Suprapubic skin (tissue), 4 donors: ENCODE results near the gene PDP2. TPM values are rescaled to one million over a fixed set of nuclear protein-coding genes. Genes with fewer than 3 reads are reported as not detected.

Source experiments
- DNase-seq, 2 donors: peaks; one replicate each; pipeline ENCODE4 v3.0.0-alpha.2; 2019; ENCODE audit warnings: low spot score in 2 of 2
- H3K27ac ChIP-seq: fragments of 200-600 bp; sonication (generic); one replicate; pipeline ENCODE4 v1.5.1; 2019
- H3K27me3 ChIP-seq: fragments of 200-600 bp; sonication (generic); one replicate; pipeline ENCODE4 v1.5.1; 2019
- H3K36me3 ChIP-seq: fragments of 200-600 bp; sonication (generic); one replicate; pipeline ENCODE4 v1.5.1; 2019
- H3K4me1 ChIP-seq: fragments of 200-600 bp; sonication (generic); one replicate; pipeline ENCODE4 v1.5.1; 2019
- H3K4me3 ChIP-seq: fragments of 200-600 bp; sonication (generic); one replicate; pipeline ENCODE4 v1.5.1; 2019; ENCODE audit warnings: mild to moderate bottlenecking
- H3K9me3 ChIP-seq: fragments of 200-600 bp; sonication (generic); one replicate; pipeline ENCODE4 v1.5.1; 2019
- CTCF ChIP-seq, 2 donors: fragments of 200-600 bp in 1 of 2; fragments of 450-650 bp in 1 of 2; sonication (generic) in 1 of 2; IDR thresholded peaks; one replicate each; pipeline ENCODE4 v1.5.1; 2016 to 2019; ENCODE audit warnings: antibody characterized with exemption in 2 of 2, mild to moderate bottlenecking in 1 of 2, moderate library complexity in 1 of 2
- EP300 ChIP-seq: sonication (generic); formaldehyde crosslinking; IDR thresholded peaks from one replicate; pipeline ENCODE4 v1.6.1; 2017; ENCODE audit warnings: antibody characterized with exemption
- POLR2A ChIP-seq, 2 donors: fragments of 450-650 bp; IDR thresholded peaks; one replicate each; pipeline ENCODE4 v1.6.1; 2017; ENCODE audit warnings: antibody characterized with exemption in 2 of 2, mild to moderate bottlenecking in 2 of 2, moderate library complexity in 2 of 2
- POLR2AphosphoS5 ChIP-seq, 3 donors: sonication (generic); formaldehyde crosslinking; IDR thresholded peaks; one replicate each; pipeline ENCODE4 v1.6.1; 2017; ENCODE audit warnings: antibody characterized with exemption in 3 of 3
- WGBS: methylation state at CpG from one replicate; pipeline ENCODE4 v1.1.5; 2018; 5-methylcytosine and 5-hydroxymethylcytosine counted together
- total RNA-seq, 4 donors: library from RNA; depleted of rRNA; stranded (reverse); fragments of >200 nt; gene quantifications; one replicate each; pipeline ENCODE4 v1.1.0, GENCODE V29; 2016

Gene PDP2
- total RNA-seq, 4 donors from 2014 or later: 5.0 to 8.3 (median 6.6) TPM

GRCh38 chr16:66871840-66872239 lies 8.5 kb upstream of the PDP2 start:
- TF ChIP-seq EP300 (no peak), CTCF (IDR thresholded peaks at IDR 0.05) (no peak), POLR2AphosphoS5 (IDR thresholded peaks at IDR 0.05) (no peak), POLR2A (IDR thresholded peaks at IDR 0.05) (no peak)

GRCh38 chr16:66872559-66872942 lies 7.8 kb upstream of the PDP2 start:
- TF ChIP-seq EP300: no peak
- TF ChIP-seq POLR2AphosphoS5 (IDR thresholded peaks at IDR 0.05): no peak
- no peak for TF ChIP-seq POLR2A (IDR thresholded peaks at IDR 0.05)
- no peak for TF ChIP-seq CTCF (IDR thresholded peaks at IDR 0.05)
- WGBS: 54% methylated on average over 4 of the region's 4 CpGs
- H3K4me3 ChIP-seq: peak overlapping the region; percentile 34
- peaks cover 16% of the 10 kb centered on the region for H3K4me1 ChIP-seq
- no peak for DNase-seq
- no peaks in the 10 kb centered on the region for H3K9me3 ChIP-seq
- no peaks in the 10 kb centered on the region for H3K36me3 ChIP-seq
- no peaks in the 10 kb centered on the region for H3K27me3 ChIP-seq
- H3K27ac ChIP-seq: no peak overlapping the region

More at GRCh38 chr16:66871840-66872239, 8.5 kb upstream of the PDP2 start:
- H3K4me1 ChIP-seq: peaks cover 16% of the 10 kb centered on the region
- whole genome bisulfite sequencing: 90% methylated on average over 3 of the region's 3 CpGs
- no peaks in the 10 kb centered on the region for H3K36me3 ChIP-seq
- H3K27ac ChIP-seq: no peak overlapping the region
- H3K4me3 ChIP-seq: no peak overlapping the region
- DNase-seq: no peak
- H3K9me3 ChIP-seq: no peaks in the 10 kb centered on the region
- no peaks in the 10 kb centered on the region for H3K27me3 ChIP-seq

- peak; percentile 92 to 95 for DNase-seq
- Histone ChIP-seq H3K4me3 (peak overlapping the region; percentile 34), H3K27ac (no peak overlapping the region), H3K27me3 (no peaks in the 10 kb centered on the region), H3K9me3 (no peaks in the 10 kb centered on the region), H3K36me3 (no peaks in the 10 kb centered on the region), H3K4me1 (peaks cover 13% of the 10 kb centered on the region)
- 5% methylated on average over 27 of the region's 39 CpGs for WGBS
- peak; percentile 56 to 94 for TF ChIP-seq CTCF (IDR thresholded peaks at IDR 0.05)
- TF ChIP-seq POLR2AphosphoS5 (IDR thresholded peaks at IDR 0.05): no peak
- no peak for TF ChIP-seq EP300
Observed at GRCh38 chr16:66872943-66873684, 7.2 kb upstream of the PDP2 start.

GRCh38 chr16:66873685-66874055 lies 6.6 kb upstream of the PDP2 start:
- H3K27ac ChIP-seq: no peak overlapping the region
- no peak for TF ChIP-seq POLR2A (IDR thresholded peaks at IDR 0.05)
- no peak for TF ChIP-seq CTCF (IDR thresholded peaks at IDR 0.05)
- TF ChIP-seq EP300: no peak
- TF ChIP-seq POLR2AphosphoS5 (IDR thresholded peaks at IDR 0.05): no peak
- no peaks in the 10 kb centered on the region for H3K27me3 ChIP-seq
- no peak for DNase-seq
- no peak overlapping the region for H3K4me3 ChIP-seq
- H3K36me3 ChIP-seq: no peaks in the 10 kb centered on the region
- no peaks in the 10 kb centered on the region for H3K9me3 ChIP-seq
- H3K4me1 ChIP-seq: peaks cover 10% of the 10 kb centered on the region

GRCh38 chr16:66874079-66874775 lies 6.1 kb upstream of the PDP2 start:
- Histone ChIP-seq H3K4me1 (peaks cover 10% of the 10 kb centered on the region), H3K27ac (no peak overlapping the region), H3K9me3 (no peaks in the 10 kb centered on the region), H3K4me3 (no peak overlapping the region), H3K27me3 (no peaks in the 10 kb centered on the region), H3K36me3 (no peaks in the 10 kb centered on the region)
- WGBS: 62% methylated on average over 1 of the region's 1 CpG
- no peak for TF ChIP-seq EP300
- TF ChIP-seq POLR2AphosphoS5 (IDR thresholded peaks at IDR 0.05): no peak
- TF ChIP-seq POLR2A (IDR thresholded peaks at IDR 0.05): no peak
- TF ChIP-seq CTCF (IDR thresholded peaks at IDR 0.05): no peak
- no peak for DNase-seq
